ENCODE data around the gene NRIP2. TPM values are rescaled to one million over a fixed set of nuclear protein-coding genes. Genes with fewer than 3 reads are reported as not detected.
"Not testable (repeated sequence)": the region's sequence is repeated elsewhere in the genome, so short reads cannot be mapped to it uniquely, and the experiment has no call there.

NRIP2 gene
- polyA plus RNA-seq, 1 donor from 2014 or later, result not detected

DNA sequence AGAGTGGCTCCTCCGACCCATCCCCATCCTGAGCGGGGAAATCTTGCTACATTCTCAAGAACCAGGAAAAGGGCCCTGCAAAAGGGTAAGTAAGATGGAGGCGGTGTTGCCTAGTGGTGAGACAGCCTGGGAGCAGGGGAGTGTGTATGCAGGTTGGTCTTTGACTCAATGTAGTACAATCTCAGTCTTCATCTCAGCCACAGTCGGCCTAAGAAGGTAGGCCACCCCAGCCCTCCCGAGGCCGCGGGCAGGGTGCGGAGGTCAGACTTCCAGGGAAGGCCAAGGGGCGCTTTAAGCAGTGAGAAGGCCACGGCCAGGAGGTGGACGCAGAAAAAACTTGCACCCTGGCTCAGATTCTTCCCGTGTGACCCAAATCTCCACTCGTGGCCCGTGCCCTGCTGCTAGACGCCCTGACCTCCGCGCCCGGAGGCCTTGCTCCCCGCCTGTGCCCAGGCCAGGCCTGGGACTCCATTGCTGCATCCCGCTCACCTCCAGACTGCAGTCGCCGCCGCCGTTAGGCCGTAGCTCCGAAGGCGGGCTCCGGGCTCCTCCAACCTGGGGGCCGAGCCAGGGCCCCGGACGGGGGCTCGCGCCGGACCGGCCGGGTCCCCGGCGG, 41.7 kb upstream of the NRIP2 start:
- Histone ChIP-seq H3K9me3 (ENCODE audit: low read length) (no peaks in the 10 kb centered on the region), H3K27me3 (ENCODE audit: insufficient read depth, low read depth, low read length) (no peaks in the 10 kb centered on the region), H3F3A (ENCODE audit: insufficient read depth, low read length, poor library complexity, severe bottlenecking) (no peaks in the 10 kb centered on the region), H3K36me3 (ENCODE audit: insufficient read depth, low read length) (no peaks in the 10 kb centered on the region), H3K79me2 (replicated peaks; ENCODE audit: insufficient read depth, low read length) (peaks cover 29% of the 10 kb centered on the region), H3K9me2 (ENCODE audit: insufficient read depth, low read length) (no peaks in the 10 kb centered on the region), H3K4me3 (ENCODE audit: low read length) (peak overlapping the region; percentile 86), H3K27ac (ENCODE audit: low read length) (no peak overlapping the region), H3K9ac (ENCODE audit: low read length) (no peak overlapping the region), H2AFZ (ENCODE audit: low read depth, low read length) (no peak overlapping the region), H4K20me1 (ENCODE audit: insufficient read depth) (no peaks in the 10 kb centered on the region), H3K4me2 (ENCODE audit: low read length) (no peak overlapping the region)
- TF ChIP-seq POLR2AphosphoS5 (IDR thresholded peaks at IDR 0.05) (no peak), SMC3 (conservative IDR thresholded peaks at IDR 0.05; ENCODE audit: poor library complexity) (no peak), MXI1 (conservative IDR thresholded peaks at IDR 0.05; ENCODE audit: poor library complexity, severe bottlenecking) (no peak), TAF1 (IDR thresholded peaks at IDR 0.05; ENCODE audit: low read depth) (no peak), RAD21 (conservative IDR thresholded peaks at IDR 0.05) (no peak), EZH2 (IDR thresholded peaks at IDR 0.05; ENCODE audit: borderline replicate concordance, insufficient read depth, low read length, poor library complexity, severe bottlenecking) (no peak), EP300 (conservative IDR thresholded peaks at IDR 0.05; ENCODE audit: poor library complexity, severe bottlenecking) (no peak)

DNA sequence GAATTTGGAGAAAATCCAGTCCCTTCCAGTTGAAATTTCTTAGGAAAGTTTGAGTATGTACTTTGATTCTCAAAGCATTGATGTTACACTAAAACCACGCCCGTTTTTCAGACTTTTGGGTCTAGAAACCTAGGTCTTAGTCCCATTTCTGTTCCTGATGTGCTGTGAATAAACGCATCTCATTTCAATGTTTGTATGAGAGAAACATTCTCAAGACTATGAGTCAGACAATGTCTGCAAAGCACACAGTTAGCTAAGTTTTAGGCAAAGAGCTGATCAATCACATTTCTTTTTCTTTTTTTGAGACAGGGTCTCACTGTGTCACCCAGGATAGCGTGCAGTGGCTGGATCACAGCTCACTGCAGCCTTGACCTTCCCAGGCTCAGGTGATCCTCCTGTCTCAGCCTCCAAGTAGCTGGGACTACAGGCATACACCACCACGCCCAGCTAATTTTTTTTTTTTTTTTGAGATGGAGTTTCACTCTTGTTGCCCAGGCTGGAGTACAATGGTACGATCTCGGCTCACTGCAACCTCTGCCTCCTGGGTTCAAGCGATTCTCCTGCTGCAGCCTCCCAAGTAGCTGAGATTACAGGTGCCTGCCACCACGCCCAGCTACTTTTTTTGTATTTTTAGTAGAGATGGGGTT, 34.3 kb upstream of the NRIP2 start:
- not testable (repeated sequence) for H3K27ac ChIP-seq (ENCODE audit: low read length); H3K9me2 ChIP-seq (ENCODE audit: insufficient read depth, low read length); H3K36me3 ChIP-seq (ENCODE audit: insufficient read depth, low read length); H3K4me2 ChIP-seq (ENCODE audit: low read length); H3F3A ChIP-seq (ENCODE audit: insufficient read depth, low read length, poor library complexity, severe bottlenecking); H2AFZ ChIP-seq (ENCODE audit: low read depth, low read length); H4K20me1 ChIP-seq (ENCODE audit: insufficient read depth); H3K27me3 ChIP-seq (ENCODE audit: insufficient read depth, low read depth, low read length); H3K9me3 ChIP-seq (ENCODE audit: low read length); H3K79me2 ChIP-seq (replicated peaks; ENCODE audit: insufficient read depth, low read length); H3K9ac ChIP-seq (ENCODE audit: low read length); H3K4me3 ChIP-seq (ENCODE audit: low read length)

GRCh38 chr12:2864198-2864597, 29.4 kb upstream of the NRIP2 start:
- H3F3A ChIP-seq (ENCODE audit: insufficient read depth, low read length, poor library complexity, severe bottlenecking), result no peaks in the 10 kb centered on the region
- H3K9me2 ChIP-seq (ENCODE audit: insufficient read depth, low read length), result no peaks in the 10 kb centered on the region
- H3K9ac ChIP-seq (ENCODE audit: low read length), result no peak overlapping the region
- no peak overlapping the region for H3K4me3 ChIP-seq (ENCODE audit: low read length)
- no peaks in the 10 kb centered on the region for H4K20me1 ChIP-seq (ENCODE audit: insufficient read depth)
- no peak for TF ChIP-seq TAF1 (IDR thresholded peaks at IDR 0.05; ENCODE audit: low read depth)
- TF ChIP-seq REST (IDR thresholded peaks at IDR 0.05; ENCODE audit: borderline replicate concordance), result no peak
- TF ChIP-seq EZH2 (IDR thresholded peaks at IDR 0.05; ENCODE audit: borderline replicate concordance, insufficient read depth, low read length, poor library complexity, severe bottlenecking), result no peak
- no peak for TF ChIP-seq RAD21 (conservative IDR thresholded peaks at IDR 0.05)
- TF ChIP-seq, protein P1, sequence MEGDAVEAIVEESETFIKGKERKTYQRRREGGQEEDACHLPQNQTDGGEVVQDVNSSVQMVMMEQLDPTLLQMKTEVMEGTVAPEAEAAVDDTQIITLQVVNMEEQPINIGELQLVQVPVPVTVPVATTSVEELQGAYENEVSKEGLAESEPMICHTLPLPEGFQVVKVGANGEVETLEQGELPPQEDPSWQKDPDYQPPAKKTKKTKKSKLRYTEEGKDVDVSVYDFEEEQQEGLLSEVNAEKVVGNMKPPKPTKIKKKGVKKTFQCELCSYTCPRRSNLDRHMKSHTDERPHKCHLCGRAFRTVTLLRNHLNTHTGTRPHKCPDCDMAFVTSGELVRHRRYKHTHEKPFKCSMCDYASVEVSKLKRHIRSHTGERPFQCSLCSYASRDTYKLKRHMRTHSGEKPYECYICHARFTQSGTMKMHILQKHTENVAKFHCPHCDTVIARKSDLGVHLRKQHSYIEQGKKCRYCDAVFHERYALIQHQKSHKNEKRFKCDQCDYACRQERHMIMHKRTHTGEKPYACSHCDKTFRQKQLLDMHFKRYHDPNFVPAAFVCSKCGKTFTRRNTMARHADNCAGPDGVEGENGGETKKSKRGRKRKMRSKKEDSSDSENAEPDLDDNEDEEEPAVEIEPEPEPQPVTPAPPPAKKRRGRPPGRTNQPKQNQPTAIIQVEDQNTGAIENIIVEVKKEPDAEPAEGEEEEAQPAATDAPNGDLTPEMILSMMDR (IDR thresholded peaks at IDR 0.05; ENCODE audit: poor library complexity, severe bottlenecking), result no peak
- TF ChIP-seq SMC3 (conservative IDR thresholded peaks at IDR 0.05; ENCODE audit: poor library complexity), result no peak
- TF ChIP-seq MXI1 (conservative IDR thresholded peaks at IDR 0.05; ENCODE audit: poor library complexity, severe bottlenecking), result no peak
- no peak for TF ChIP-seq POLR2AphosphoS5 (IDR thresholded peaks at IDR 0.05)
- TF ChIP-seq EP300 (conservative IDR thresholded peaks at IDR 0.05; ENCODE audit: poor library complexity, severe bottlenecking), result no peak
- no peaks in the 10 kb centered on the region for H3K79me2 ChIP-seq (replicated peaks; ENCODE audit: insufficient read depth, low read length)
- H3K4me2 ChIP-seq (ENCODE audit: low read length), result no peak overlapping the region
- no peaks in the 10 kb centered on the region for H3K9me3 ChIP-seq (ENCODE audit: low read length)
- no peak overlapping the region for H2AFZ ChIP-seq (ENCODE audit: low read depth, low read length)
- no peak overlapping the region for H3K27ac ChIP-seq (ENCODE audit: low read length)
- no peaks in the 10 kb centered on the region for H3K36me3 ChIP-seq (ENCODE audit: insufficient read depth, low read length)
- H3K27me3 ChIP-seq (ENCODE audit: insufficient read depth, low read depth, low read length), result no peaks in the 10 kb centered on the region

GRCh38 chr12:2863402-2863801, 28.6 kb upstream of the NRIP2 start:
- H3K79me2 ChIP-seq (replicated peaks; ENCODE audit: insufficient read depth, low read length); H3K4me3 ChIP-seq (ENCODE audit: low read length); H2AFZ ChIP-seq (ENCODE audit: low read depth, low read length); H3K9me3 ChIP-seq (ENCODE audit: low read length); H3F3A ChIP-seq (ENCODE audit: insufficient read depth, low read length, poor library complexity, severe bottlenecking); H3K27ac ChIP-seq (ENCODE audit: low read length); H3K4me2 ChIP-seq (ENCODE audit: low read length); H4K20me1 ChIP-seq (ENCODE audit: insufficient read depth); H3K27me3 ChIP-seq (ENCODE audit: insufficient read depth, low read depth, low read length); H3K9ac ChIP-seq (ENCODE audit: low read length); H3K9me2 ChIP-seq (ENCODE audit: insufficient read depth, low read length); H3K36me3 ChIP-seq (ENCODE audit: insufficient read depth, low read length): not testable (repeated sequence)
